ENCODE measurements around the gene CALHM4.

The CALHM4 gene

DNA sequence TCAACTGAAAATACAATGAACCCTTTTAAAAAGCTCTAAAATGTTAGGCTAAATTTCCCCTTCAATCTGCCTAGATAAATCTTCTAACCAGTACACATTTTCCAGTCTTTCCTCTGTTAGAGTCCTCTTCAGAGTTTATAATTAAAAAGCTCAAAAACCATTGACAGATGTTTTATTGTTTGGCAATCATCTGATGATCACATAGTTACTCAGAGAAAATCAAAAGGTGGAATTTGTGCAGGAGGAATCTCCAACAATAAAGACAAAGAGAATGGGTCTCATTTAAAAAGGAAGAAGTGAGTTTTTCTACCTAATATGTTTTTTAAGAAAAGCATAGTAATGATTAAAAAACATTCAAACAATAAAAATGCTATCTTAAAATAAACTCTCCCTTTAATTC, 11.1 kb upstream of the CALHM4 start:
- no peak for DNase-seq (ENCODE audit: low spot score)

GRCh38 chr6:116543149-116543548, 10.4 kb upstream of the CALHM4 start:
- DNase-seq (ENCODE audit: low spot score) = no peak

DNA sequence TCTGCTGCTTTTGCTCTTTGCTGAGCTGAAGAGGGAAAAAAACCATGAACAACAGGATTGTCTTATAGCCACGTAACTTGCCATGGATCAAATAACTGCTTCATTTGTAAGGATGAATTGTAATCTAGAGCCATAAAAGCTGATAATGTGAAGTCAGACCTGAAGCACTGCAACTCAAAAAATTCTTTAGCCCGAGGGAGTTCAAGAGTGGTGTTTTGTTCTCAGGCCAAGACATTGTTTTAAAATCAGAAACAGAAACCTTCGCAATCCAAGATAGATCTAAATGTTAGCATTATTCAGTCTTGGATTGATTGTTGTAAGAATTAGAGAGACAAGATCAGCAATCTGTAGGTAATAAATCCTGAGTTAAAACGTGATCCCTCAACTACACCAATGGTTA, 7.9 kb upstream of the CALHM4 start, which contains the start of gene TRAPPC3L:
Gene TRAPPC3L, minus strand, starts transcription at position 34 of the 400 bp plus-strand sequence. CDS start 170 bp downstream, outside the sequence.
- no peak for DNase-seq (ENCODE audit: low spot score)

- DNase-seq (ENCODE audit: low spot score) = no peak
Measured at GRCh38 chr6:116547358-116547757, 6.2 kb upstream of the CALHM4 start.

DNA sequence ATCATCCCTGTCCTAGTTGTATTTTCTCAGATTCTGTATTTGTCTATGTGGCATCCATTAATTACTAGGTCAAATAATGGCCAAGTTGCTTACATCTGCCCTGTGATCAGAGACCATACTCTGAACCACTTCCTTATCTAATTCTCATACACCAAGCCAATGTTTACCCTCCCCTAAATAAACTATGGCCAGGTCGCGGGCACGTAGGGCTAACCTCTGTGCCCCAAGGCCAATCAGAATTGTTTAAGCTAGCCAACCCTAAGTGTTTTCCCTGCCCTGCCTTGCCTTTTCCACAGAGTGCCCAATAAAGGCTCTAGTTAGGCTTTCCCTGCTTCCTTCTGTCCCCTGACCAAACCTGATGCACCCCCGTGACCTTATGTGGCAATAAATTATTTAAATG, 2.8 kb upstream of the CALHM4 start:
- DNase-seq (ENCODE audit: low spot score) = no peak

DNA sequence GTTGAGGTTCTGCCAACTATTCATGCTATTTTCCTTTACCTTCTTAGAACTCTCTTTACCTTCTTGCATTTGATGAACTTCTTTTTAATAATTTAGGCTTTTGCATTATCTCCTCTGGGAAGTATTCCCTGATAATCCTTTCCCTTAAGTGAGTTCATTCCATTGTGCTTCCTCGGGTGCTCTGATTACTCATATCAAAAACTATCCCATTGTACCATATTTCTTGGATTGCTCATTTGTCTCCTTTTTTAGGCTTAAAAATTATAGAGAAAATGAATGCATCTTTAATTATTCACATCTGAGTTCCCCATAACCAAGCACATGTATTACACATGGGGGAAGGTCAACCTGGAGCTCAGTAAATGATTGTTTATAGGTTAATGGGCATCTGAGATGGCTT, 2.5 kb downstream of the CALHM4 start:
- no peak for DNase-seq (ENCODE audit: low spot score)

GRCh38 chr6:116556814-116557415, 3.4 kb downstream of the CALHM4 start:
- no peak for DNase-seq (ENCODE audit: low spot score)

- DNase-seq (ENCODE audit: low spot score) = no peak
Measured at GRCh38 chr6:116557893-116558292, 4.3 kb downstream of the CALHM4 start.

DNA sequence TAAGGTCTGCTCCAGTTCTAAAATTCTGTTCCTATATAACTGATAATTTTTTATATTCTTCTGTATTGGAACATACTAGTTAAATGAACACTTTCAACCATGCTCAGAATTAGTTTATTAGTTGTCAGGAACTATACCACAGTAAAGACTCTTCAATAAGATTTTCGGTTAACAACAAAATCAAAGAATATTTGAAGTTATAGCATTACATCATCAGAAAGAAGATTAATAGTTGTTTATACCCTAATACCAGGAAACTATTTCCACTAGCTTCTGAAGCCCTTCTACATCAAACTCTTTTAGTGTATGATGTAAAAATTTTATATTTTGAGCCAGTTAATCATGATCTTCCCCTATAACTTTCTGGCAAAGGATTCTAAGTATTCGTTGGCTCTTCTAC, 6.6 kb downstream of the CALHM4 start:
- DNase-seq (ENCODE audit: low spot score) = no peak

- peak; percentile 78 for DNase-seq (ENCODE audit: low spot score)
Measured at GRCh38 chr6:116561377-116562018, 7.9 kb downstream of the CALHM4 start.

- no peak for DNase-seq (ENCODE audit: low spot score)
Measured at GRCh38 chr6:116562019-116562403, 8.5 kb downstream of the CALHM4 start.

DNA sequence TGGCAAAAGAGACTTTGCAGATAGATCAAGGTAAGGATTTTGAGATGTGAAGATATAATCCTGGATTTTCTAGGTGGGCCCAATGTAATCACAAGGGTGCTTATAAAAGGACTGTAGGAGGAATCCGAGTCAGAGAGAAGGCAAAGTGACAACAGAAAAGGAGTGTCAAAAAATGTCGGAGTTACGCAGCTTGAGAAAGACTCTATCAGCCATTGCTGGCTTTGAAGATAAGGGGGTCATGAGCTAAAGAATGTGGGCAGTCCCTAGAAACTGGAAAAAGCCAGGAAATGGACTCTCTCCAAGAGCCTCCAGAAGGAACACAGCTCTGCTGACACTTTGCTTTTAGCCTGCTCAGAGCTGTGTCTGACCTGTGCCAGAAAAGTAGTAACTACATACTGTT, 9.1 kb downstream of the CALHM4 start:
- DNase-seq (ENCODE audit: low spot score) = no peak

DNA sequence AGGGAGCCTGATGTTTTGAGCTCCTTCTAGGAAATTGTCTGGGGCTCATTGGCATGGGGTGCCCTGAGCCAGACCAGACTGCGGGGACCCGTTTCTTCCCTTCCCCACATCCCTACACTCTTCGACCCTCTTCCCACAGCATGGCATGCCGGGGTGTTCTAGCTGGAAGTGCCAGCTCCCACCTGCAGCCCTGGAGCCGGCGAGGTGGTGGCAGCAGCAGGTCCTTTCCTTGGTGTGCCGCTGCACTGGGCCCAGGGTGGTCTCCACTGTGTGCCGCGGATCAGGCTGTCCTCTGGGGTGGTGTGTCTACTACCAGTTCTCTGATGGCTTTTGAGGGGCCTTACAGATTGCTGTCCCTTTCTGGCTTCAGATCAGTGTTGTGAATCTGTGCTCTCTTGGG, 10.3 kb downstream of the CALHM4 start:
- DNase-seq (ENCODE audit: low spot score) = no peak

- DNase-seq (ENCODE audit: low spot score) = no peak
Measured at GRCh38 chr6:116564311-116564710, 10.8 kb downstream of the CALHM4 start.

DNA sequence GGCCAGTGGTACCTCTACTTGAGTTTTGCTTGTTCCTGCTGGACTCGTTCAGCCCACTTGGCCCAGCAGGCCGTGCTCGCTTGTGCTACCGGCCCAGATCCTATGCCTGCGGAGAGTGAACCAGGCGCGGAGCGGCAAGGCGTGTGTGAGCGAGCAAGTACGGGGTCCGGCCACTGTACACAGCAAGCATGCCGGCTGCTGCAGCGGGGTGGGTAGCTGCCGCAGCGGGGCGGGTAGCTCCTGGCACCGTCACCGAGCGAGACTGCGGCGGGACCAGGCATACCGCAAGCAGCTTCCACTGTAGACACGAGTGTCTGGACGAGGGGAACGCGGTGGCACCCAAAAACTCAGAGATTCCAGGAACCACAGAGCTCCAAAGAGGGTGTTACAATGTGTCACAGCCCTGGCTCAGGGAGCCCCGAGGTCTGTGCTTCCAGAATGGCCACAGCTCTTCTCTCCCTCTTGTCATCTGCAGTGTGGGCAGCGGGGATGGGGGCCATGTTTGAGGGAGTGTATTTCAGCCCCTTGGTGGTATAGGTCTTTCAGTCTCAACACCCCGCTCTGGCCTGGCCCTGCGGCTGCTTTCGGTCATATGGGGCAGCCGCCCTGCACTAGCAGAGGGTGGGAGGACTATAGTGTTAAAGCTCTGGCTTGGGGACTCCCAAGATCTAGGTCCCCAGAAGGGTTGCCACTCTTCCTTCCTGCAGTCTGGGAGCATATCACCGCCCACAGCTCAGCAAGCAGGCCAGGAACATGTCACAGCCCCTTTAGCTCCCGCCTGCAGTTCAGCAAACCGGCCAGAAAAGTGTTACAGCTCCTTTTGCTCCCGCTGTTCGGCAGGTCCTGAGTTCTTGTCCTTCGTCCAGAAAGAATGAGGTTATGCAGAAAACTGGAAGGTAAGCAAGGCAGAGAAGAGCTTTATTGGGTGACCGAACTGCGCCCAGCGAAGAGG, 11.6 kb downstream of the CALHM4 start:
- no peak for DNase-seq (ENCODE audit: low spot score)

- no peak for DNase-seq (ENCODE audit: low spot score)
Measured at GRCh38 chr6:116568111-116568510, 14.6 kb downstream of the CALHM4 start.

GRCh38 chr6:116568821-116569755, 15.5 kb downstream of the CALHM4 start:
- DNase-seq (ENCODE audit: low spot score) = no peak

DNA sequence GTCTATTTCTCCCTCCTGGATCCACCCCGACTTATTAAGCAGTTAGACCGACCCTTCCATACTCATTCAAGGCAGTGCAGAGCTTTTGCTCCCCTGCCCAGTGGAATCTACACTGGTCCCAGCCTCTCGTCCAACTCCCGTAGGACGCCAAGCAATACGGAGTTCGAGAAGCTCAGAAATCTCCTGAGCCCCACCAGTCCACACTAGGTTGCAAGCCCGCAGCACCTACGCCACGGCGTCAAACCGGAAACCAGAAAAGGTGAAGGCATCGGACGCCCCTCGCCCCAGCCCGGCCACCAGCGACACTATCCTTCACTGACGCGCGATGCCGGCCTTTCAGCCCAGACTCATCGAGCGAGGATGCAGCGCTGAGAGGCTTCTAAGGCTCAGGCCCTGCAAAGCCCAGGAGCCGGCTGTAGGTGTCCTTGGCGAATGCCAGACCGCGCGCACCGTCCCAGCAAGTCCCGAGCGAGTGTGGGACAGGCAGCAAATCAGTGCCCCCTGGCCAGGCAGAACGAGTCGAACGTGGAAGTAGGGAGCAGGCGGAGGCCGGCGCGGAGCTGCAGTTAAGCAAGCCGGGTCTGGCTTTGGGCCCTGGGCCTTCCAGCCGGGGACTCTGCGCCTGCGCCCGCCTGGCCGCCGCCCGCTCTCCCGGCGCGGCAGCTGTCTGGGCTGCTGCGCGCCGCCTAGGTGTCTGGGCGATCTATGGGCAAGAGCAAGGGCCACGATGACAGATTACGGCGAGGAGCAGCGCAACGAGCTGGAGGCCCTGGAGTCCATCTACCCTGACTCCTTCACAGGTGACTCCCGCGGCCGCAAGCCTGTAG, 17.5 kb downstream of the CALHM4 start, which contains the start of gene RWDD1:
Gene RWDD1, plus strand, starts transcription at position 649 of the 827 bp plus-strand sequence. Its CDS starts 79 bp downstream, at position 728.
- peak; percentile 97 for DNase-seq (ENCODE audit: low spot score)

- no peak for DNase-seq (ENCODE audit: low spot score)
Measured at GRCh38 chr6:116571683-116572000, 18.1 kb downstream of the CALHM4 start.

DNA sequence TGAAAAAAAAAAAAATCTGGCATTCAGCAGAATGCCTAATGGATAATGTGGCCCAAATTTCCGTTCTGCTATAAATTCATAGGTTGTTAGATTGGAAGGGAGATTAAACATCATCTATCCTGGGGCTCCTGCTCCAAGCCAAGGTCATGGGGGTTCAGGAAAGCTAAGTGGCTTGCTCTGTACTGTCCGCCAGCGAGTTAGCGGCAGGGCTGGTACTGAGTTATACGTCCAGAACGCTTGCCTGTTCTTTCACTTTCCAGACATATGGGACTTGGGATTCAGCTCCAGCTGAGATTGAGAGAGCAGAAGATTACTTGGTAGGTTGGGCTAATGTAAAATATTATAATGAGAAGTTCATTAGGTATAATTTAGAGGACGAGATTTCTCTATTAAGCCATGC, 18.6 kb downstream of the CALHM4 start:
- peak; percentile 28 for DNase-seq (ENCODE audit: low spot score)

DNA sequence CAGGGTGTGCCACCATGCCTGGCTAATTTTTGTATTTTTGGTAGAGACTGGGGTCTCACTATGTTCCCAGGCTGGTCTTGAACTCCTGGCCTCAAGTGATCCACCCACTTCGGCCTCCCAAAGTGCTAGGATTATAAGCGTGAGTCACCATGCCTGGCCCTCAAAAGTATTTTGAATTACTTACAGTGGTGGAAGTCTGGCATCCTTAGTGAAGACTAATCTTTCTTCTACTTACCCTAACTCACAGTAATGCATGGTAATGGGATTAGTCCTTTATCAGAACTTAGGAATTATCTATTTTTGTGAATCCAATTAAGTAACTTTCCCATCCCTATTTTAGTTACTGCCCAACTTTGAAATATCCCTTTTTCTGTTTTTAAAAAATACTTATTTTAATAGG, 21.7 kb downstream of the CALHM4 start:
- no peak for DNase-seq (ENCODE audit: low spot score)

Measured in hematopoietic multipotent progenitor cell treated with erythropoietin and hydrocortisone succinate and interleukin-3 and kit ligand, for 17 days (in vitro differentiated cells).